AG04450 (cell line): ENCODE results near the gene SATB2. TPM values are rescaled to one million over a fixed set of nuclear protein-coding genes. Genes with fewer than 3 reads are reported as not detected.

Source experiments
- CTCF ChIA-PET: fragments of 300-600, 350-600 bp; formaldehyde crosslinking; extraction: SDS; loops from one replicate; lab custom pipeline; 2022; ENCODE audit warnings: antibody characterized with exemption, inconsistent platforms; lab: Charles Lee
- POLR2A ChIA-PET: fragments of 350-600 bp; formaldehyde crosslinking; extraction: SDS; loops from one replicate; lab custom pipeline; 2021; ENCODE audit warnings: antibody characterized with exemption, inconsistent platforms; lab: Yijun Ruan, JAX
- DNase-seq: peaks from one replicate; pipeline ENCODE4 v3.0.0-alpha.2; 2011; ENCODE audit warnings: low read depth, low spot score
- H3K27ac ChIP-seq: one replicate; pipeline ENCODE4 v1.5.1; 2012; ENCODE audit warnings: low read depth, low read length, control low read depth
- H3K27me3 ChIP-seq: one replicate; pipeline ENCODE4 v1.6.0; 2012; ENCODE audit warnings: low read length; ENCODE audit not compliant: control insufficient read depth, insufficient read depth
- H3K4me3 ChIP-seq: 2 replicates; pipeline ENCODE4 v1.5.1; 2011; ENCODE audit warnings: mild to moderate bottlenecking, low read depth, low read length, control low read depth
- H3K9me3 ChIP-seq: 2 replicates; pipeline ENCODE4 v1.5.1; 2012; ENCODE audit warnings: low read length; ENCODE audit not compliant: control insufficient read depth, insufficient read depth
- CTCF ChIP-seq: IDR thresholded peaks from 2 replicates; pipeline ENCODE4 v1.5.1; 2011; ENCODE audit warnings: low read depth, low read length, control low read depth, inconsistent platforms
- polyA plus RNA-seq: library from polyadenylated mRNA; depleted of rRNA; stranded (reverse); fragments of >200 nt; gene quantifications from 2 replicates; pipeline ENCODE4 v1.2.3, GENCODE V29; 2011

Gene SATB2
- polyA plus RNA-seq, 1 experiment: 5.0 TPM

GRCh38 chr2:199428291-199428690, 29.4 kb downstream of the SATB2 start:
- no peak for DNase-seq
- ChIA-PET CTCF (no interaction called here), POLR2A (no interaction called here)
- TF ChIP-seq CTCF: no peak
- Histone ChIP-seq H3K27me3 (no peaks in the 10 kb centered on the region), H3K4me3 (no peak overlapping the region), H3K9me3 (no peaks in the 10 kb centered on the region), H3K27ac (no peak overlapping the region)

GRCh38 chr2:199424160-199424559, 33.6 kb downstream of the SATB2 start:
- TF ChIP-seq CTCF: no peak
- Histone ChIP-seq H3K4me3 (no peak overlapping the region), H3K27ac (no peak overlapping the region), H3K27me3 (no peaks in the 10 kb centered on the region), H3K9me3 (no peaks in the 10 kb centered on the region)
- CTCF ChIA-PET: no interaction called here
- no peak for DNase-seq
- POLR2A ChIA-PET: no interaction called here

- H3K27ac ChIP-seq: no peak overlapping the region
- H3K27me3 ChIP-seq: no peaks in the 10 kb centered on the region
- no peak for DNase-seq
- H3K9me3 ChIP-seq: no peaks in the 10 kb centered on the region
- H3K4me3 ChIP-seq: no peak overlapping the region
- CTCF ChIA-PET: no interaction called here
- POLR2A ChIA-PET: no interaction called here
- TF ChIP-seq CTCF: no peak
These were observed 38.3 kb downstream of the SATB2 start for GRCh38 chr2:199419428-199419827.

- no peak for DNase-seq
- Histone ChIP-seq H3K27me3 (no peaks in the 10 kb centered on the region), H3K27ac (no peak overlapping the region), H3K9me3 (no peaks in the 10 kb centered on the region), H3K4me3 (no peak overlapping the region)
- CTCF ChIA-PET: no interaction called here
- POLR2A ChIA-PET: no interaction called here
- no peak for TF ChIP-seq CTCF
These were observed 43.3 kb downstream of the SATB2 start for GRCh38 chr2:199414465-199414864.

- DNase-seq: no peak
- Histone ChIP-seq H3K27me3 (no peaks in the 10 kb centered on the region), H3K9me3 (no peaks in the 10 kb centered on the region), H3K27ac (no peak overlapping the region), H3K4me3 (no peak overlapping the region)
- POLR2A ChIA-PET: interaction anchor here (0.7 kb wide), 1 partner anchor 9 kb away, joined by 4 read pairs; no protein-coding TSS in a partner anchor
- TF ChIP-seq CTCF: no peak
- CTCF ChIA-PET: interaction anchor here (1.3 kb wide), 1 partner anchor 8 kb away, joined by 3 read pairs; no protein-coding TSS in a partner anchor
These were observed 43.7 kb downstream of the SATB2 start for GRCh38 chr2:199414001-199414400.
